IPS DF 6.9 (cell line): ENCODE data around the gene IQGAP1.
"Not testable (repeated sequence)": the region's sequence is repeated elsewhere in the genome, so short reads cannot be mapped to it uniquely, and the experiment has no call there.

ENCODE experiments used
- DNase-seq: peaks from one replicate; pipeline ENCODE4 v3.0.0-alpha.2; 2013; ENCODE audit warnings: low read depth, low spot score
- H3K27ac ChIP-seq: one replicate; pipeline ENCODE4 v1.5.1; 2013; ENCODE audit warnings: low read length, control low read depth
- H3K27me3 ChIP-seq: 2 replicates; pipeline ENCODE4 v1.6.1; 2013; ENCODE audit warnings: mild to moderate bottlenecking, low read length; ENCODE audit not compliant: control insufficient read depth, insufficient read depth
- H3K36me3 ChIP-seq: 2 replicates; pipeline ENCODE4 v1.6.1; 2013; ENCODE audit warnings: low read length; ENCODE audit not compliant: control insufficient read depth, insufficient read depth
- H3K4me1 ChIP-seq: 2 replicates; pipeline ENCODE4 v1.6.1; 2013; ENCODE audit warnings: low read length; ENCODE audit not compliant: control insufficient read depth, insufficient read depth
- H3K4me3 ChIP-seq: 2 replicates; pipeline ENCODE4 v1.5.1; 2013; ENCODE audit warnings: mild to moderate bottlenecking, low read length
- H3K9me3 ChIP-seq: 2 replicates; pipeline ENCODE4 v1.6.1; 2013; ENCODE audit warnings: low read length, inconsistent platforms; ENCODE audit not compliant: control insufficient read depth, insufficient read depth
- WGBS: extraction: QIAGEN DNeasy Blood & Tissue Kit; methylation state at CpG from one replicate; pipeline ENCODE4 v1.1.7; 2013; ENCODE audit warnings: mixed read lengths, missing lambda C conversion rate; ENCODE audit not compliant: insufficient read length, insufficient coverage; 5-methylcytosine and 5-hydroxymethylcytosine counted together

The IQGAP1 gene

DNA sequence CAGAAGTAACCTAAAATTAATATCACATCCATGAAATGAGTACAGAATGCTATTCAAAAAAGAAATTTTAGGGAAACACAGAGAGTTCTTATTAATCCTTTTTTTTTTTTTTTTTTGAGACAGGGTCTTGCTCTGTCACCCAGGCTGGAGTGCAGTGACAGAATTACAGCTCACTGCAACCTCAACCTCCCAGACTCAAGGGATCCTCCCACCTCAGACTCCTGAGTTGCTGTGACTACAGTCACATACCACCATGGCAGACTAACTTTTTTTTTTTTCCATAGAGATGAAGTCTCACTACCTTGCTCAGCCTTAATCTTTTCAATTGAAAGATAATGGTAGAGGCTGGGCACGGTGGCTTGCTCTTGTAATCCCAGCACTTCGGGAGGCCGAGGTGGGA is 135.3 kb downstream of the IQGAP1 start:
- Histone ChIP-seq H3K27ac (no peak overlapping the region), H3K4me1 (no peaks in the 10 kb centered on the region), H3K4me3 (no peak overlapping the region), H3K9me3 (no peaks in the 10 kb centered on the region), H3K27me3 (no peaks in the 10 kb centered on the region; the same call in 1 of the 2 replicates), H3K36me3 (no peaks in the 10 kb centered on the region)
- DNase-seq: no peak
- no CpG with 5 or more reads among the region's 3 CpGs for WGBS

DNA sequence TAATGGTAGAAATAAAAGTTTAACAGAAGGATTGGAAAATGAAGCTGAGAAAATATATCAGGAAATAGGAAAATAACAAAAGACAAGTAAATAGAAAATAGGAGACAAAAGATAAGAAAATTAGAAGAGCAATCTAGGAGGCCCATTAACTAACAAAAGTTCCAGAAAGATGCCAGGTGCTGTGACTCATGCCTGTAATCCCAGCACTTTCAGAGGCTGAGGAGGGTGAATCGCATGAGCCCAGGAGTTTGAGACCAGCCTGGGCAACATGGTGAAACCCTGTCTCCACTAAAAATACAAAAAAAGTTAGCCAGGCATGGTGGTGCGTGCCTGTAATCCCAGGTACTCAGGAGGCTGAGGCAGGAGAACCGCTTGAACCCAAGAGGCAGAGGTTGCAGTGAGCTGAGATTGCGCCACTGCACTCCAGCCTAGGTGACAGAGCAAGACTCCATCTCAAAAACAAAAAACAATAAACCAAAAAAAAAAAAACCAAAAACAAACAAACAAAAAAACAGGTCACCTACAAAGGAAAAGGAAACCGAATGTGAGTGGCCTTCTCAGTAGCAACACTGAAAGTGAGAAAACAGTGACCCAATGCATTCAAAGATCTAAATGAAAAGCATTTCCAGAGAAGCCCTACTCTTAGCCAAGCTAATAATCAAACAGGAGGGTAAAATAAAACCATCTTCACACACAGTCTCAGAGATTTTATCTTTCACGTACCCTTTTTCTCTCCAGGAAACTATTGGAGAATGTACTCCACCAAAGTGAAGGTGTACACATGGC is 136.2 kb downstream of the IQGAP1 start:
- H3K4me3 ChIP-seq, H3K4me1 ChIP-seq, DNase-seq, H3K27me3 ChIP-seq, H3K36me3 ChIP-seq, H3K9me3 ChIP-seq, H3K27ac ChIP-seq: not testable (repeated sequence)
- no CpG with 5 or more reads among the region's 6 CpGs for whole genome bisulfite sequencing

DNA sequence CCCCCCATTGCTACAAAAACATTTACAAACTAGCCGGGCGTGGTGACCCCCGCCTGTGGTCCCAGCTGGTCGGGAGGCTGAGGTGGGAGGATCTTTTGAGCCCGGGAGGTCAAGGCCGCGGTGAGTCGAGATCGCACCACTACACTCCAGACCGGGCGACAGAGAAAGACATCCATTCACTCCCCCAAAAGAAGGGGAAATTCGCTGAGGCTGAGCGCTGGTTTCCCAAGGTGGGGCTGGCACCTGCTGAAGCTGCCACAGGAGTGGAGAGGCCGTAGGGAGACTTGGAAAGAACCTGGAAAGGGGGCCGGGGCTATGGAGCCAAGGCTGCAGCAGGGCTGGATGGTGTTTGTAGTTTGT is 140.9 kb downstream of the IQGAP1 start:
- no peak overlapping the region for H3K27ac ChIP-seq
- no CpG with 5 or more reads among the region's 15 CpGs for whole genome bisulfite sequencing
- peak overlapping the region; percentile 40; the same call in 1 of the 2 replicates for H3K4me3 ChIP-seq
- no peaks in the 10 kb centered on the region for H3K36me3 ChIP-seq
- no peak for DNase-seq
- peaks cover 18% of the 10 kb centered on the region for H3K27me3 ChIP-seq
- H3K4me1 ChIP-seq: 0 out of 2 replicates have a peak, but pooled peaks cover 1% of the 10 kb centered on the region
- H3K9me3 ChIP-seq: no peaks in the 10 kb centered on the region

DNA sequence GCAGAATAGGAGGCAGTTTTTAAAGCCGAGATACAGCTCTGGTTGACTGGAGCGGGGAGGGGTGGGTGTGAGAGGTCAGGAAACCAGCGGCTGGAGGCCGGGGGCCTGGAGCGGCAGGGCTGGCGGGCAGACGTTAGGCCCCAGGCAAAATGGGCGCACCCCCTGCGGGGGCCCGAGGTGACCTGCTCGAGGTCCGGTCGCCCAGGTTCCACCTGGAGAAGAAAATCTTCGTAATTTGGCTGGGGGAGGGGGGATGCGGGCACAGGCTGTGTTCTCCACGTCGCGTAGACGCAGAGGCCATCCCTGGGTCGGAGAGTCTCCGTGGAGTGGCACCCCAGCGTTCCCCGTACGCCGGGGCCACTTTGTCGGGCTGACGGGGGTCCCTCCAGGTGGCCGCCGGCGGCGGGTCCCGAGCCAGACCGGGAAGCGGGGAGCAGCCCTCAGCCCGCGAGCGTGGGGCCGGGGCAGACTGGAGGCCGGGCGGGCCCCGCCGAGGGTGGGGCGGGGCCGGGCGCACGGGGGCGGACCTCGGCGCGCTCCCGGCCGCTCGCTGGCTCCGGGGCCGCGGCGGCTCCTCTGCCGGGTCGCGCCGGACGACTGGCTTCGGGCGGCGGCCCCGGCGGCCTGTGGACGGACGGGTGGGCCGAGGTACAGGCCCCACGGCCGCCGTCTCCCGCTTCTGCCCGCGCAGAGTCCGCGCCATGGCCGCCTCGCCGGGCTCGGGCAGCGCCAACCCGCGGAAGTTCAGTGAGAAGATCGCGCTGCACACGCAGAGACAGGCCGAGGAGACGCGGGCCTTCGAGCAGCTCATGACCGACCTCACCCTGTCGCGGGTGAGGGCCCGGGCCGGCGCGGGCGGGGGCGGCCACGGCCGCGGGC is 141.6 kb downstream of the IQGAP1 start, which contains the start of gene CRTC3:
TSS of gene CRTC3 (plus strand) at position 553 of the 879 bp plus-strand sequence. CDS start at position 702, 149 bp downstream.
- 0 out of 2 replicates have a peak, but pooled peaks cover 1% of the 10 kb centered on the region for H3K4me1 ChIP-seq
- peak within 1 kb of the TSS; percentile 40 for H3K4me3 ChIP-seq
- no CpG with 5 or more reads among the region's 104 CpGs for WGBS
- no peak for DNase-seq
- H3K36me3 ChIP-seq: no peaks in the 10 kb centered on the region
- no peaks in the 10 kb centered on the region for H3K9me3 ChIP-seq
- peaks cover 18% of the 10 kb centered on the region for H3K27me3 ChIP-seq
- H3K27ac ChIP-seq: no peak within 1 kb of the TSS

DNA sequence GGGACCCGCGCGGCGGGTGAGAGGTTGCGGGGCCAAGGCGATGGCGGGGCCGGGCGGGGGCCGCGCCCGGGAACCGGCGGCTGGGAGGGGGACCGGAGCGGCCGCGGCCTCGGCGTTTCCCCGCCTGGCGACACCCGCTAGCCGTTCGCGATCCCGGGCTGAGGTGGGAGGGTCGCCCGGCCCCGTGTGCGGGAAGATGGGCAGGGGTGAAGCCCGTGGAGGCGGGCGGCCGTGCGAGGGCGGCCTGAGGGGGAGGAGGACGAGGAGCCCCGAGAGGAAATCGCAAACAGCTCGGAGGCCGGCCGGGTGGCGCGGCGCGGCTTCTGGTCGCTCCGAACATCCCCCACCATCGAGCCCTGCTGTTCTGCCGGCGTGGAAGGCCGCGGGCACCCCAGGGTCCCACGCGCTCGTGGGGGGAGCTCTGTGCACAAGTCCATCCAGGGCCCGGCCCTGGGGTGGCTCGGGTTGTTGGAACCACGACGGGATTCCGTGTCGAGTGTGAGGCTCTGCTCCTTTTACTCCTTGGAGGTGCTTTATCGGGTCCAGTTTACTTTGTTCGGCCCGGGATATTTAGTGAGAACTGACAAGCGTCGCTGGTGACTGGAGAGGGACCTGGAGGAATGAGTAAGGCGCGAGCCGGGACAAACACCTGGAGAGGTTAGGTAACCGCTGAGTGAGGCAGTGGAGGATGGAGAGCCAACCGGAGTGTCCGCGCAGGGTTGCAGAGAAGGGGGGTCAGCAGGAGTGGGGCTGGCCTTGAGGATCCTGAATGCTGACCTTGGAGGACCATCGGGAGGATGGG is 142.4 kb downstream of the IQGAP1 start:
- H3K4me1 ChIP-seq: 0 out of 2 replicates have a peak, but pooled peaks cover 1% of the 10 kb centered on the region
- no peaks in the 10 kb centered on the region for H3K36me3 ChIP-seq

DNA sequence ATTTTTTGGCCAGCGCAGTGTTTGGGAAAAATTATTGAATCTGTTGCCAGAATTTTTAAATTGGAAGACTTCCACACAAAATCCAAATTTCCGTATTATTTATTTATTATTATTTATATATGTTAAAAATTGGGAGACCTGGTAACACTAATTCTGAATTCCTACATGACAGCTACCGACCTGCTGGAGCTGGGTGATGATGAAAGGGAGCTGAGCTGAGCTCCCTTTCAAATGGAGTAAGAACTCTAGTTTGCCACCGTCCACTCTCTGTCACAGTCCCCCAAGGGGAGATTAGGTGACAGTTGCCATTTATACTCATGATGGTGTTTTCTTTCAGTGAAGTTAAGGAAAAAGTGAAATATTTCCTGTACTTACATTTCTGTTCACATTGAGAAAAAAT is 143.1 kb downstream of the IQGAP1 start:
- Histone ChIP-seq H3K27me3 (peaks cover 18% of the 10 kb centered on the region), H3K4me3 (no peak overlapping the region), H3K4me1 (0 out of 2 replicates have a peak, but pooled peaks cover 1% of the 10 kb centered on the region), H3K9me3 (no peaks in the 10 kb centered on the region), H3K27ac (no peak overlapping the region), H3K36me3 (no peaks in the 10 kb centered on the region)
- no CpG with 5 or more reads among the region's 4 CpGs for WGBS
- DNase-seq: no peak

More for the DNA sequence above, 142.4 kb downstream of the IQGAP1 start:
- Histone ChIP-seq H3K4me3 (peak overlapping the region; percentile 40), H3K27ac (no peak overlapping the region), H3K9me3 (no peaks in the 10 kb centered on the region), H3K27me3 (peaks cover 18% of the 10 kb centered on the region)
- DNase-seq: peak; percentile 20
- no CpG with 5 or more reads among the region's 76 CpGs for WGBS

DNA sequence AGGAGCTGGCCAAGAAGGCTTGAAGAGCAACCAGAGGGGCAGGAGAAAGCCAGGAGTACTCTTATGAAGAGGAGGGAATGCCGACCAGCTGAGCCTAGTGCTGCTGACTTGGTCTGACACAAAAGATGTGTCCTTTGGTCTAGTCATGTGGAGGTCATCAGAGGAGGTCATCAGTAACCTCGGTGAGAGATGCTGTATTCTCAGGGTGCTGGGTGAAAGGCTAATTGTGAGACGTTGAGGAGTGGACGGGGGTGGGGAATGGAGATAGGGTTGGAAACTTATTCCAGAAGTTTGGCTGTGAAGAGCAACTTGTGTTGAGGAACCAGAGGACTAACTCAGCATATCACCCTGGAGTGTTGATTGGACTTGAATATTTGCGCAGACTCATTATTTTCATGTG is 147.2 kb downstream of the IQGAP1 start:
- Histone ChIP-seq H3K4me3 (no peak overlapping the region), H3K27me3 (peaks cover 9% of the 10 kb centered on the region), H3K9me3 (no peaks in the 10 kb centered on the region), H3K27ac (no peak overlapping the region), H3K36me3 (no peaks in the 10 kb centered on the region), H3K4me1 (peaks cover 2% of the 10 kb centered on the region; the same call in 1 of the 2 replicates)
- DNase-seq: no peak
- WGBS: 100% methylated on average over 2 of the region's 5 CpGs

DNA sequence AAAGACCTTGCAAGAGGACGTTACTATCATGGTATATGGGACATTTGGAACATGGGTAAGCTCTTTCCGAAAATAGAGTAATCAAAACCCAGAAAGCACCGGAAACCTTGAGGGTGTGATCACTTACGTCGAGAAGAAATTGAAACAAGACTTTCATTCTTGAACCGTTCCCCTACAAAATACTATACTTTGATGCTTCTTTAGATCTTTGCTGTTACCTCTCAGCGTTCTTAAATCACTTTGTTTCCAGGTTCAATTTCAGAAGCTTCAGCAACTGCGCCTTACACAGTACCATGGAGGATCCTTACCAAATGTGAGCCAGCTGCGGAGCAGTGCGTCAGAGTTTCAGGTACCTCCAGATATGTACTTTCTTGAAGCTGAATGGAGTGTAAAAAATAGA is 151.7 kb downstream of the IQGAP1 start:
- H3K4me1 ChIP-seq: peaks cover 2% of the 10 kb centered on the region; the same call in 1 of the 2 replicates
- H3K27ac ChIP-seq: no peak overlapping the region
- no peaks in the 10 kb centered on the region for H3K36me3 ChIP-seq
- DNase-seq: no peak
- no CpG with 5 or more reads among the region's 10 CpGs for WGBS
- no peak overlapping the region for H3K4me3 ChIP-seq
- no peaks in the 10 kb centered on the region for H3K27me3 ChIP-seq
- no peaks in the 10 kb centered on the region for H3K9me3 ChIP-seq

DNA sequence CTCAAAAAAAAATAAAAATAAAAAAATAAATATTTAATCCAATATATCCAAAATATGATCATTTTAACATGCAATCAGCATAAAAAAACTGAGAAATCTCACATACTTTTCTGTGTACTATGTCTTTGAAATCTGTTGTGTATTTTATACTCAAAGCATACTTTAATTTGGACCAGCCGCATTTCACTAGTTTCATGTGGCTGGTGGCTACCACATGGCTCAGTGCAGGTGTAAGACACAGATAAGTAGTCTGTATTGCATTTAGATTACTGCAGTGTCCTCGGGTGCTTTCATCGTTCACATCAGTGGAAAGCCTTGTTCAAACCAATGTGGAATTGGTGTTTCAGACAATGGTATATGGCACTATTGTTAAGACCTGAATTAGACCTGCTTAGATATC is 152.7 kb downstream of the IQGAP1 start:
- no peak for DNase-seq
- Histone ChIP-seq H3K4me1 (peaks cover 2% of the 10 kb centered on the region; the same call in 1 of the 2 replicates), H3K9me3 (no peaks in the 10 kb centered on the region), H3K4me3 (no peak overlapping the region), H3K27ac (no peak overlapping the region), H3K36me3 (no peaks in the 10 kb centered on the region), H3K27me3 (no peaks in the 10 kb centered on the region)
- no CpG with 5 or more reads among the region's 3 CpGs for WGBS

DNA sequence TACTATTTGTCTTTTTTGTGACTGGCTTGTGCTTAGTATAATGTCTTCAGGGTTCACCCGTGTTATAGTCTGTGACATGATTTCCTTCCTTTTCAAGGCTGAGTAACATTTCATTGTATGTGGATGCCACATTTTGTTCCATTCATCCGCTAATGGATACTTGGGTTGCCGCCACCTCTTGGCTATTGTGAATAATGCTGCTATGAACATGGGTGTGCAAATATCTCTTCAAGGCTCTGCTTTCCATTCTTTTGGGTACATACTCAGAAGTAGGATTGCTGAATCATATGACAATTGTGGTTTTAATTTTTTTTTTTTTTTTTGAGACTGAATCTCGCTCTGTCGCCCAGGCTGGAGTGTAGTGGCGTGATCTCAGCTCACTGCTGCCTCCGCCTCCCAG is 157.1 kb downstream of the IQGAP1 start:
- no CpG with 5 or more reads among the region's 7 CpGs for WGBS

More for the DNA sequence above, 157.1 kb downstream of the IQGAP1 start:
- DNase-seq: no peak
- H3K36me3 ChIP-seq: no peaks in the 10 kb centered on the region
- H3K4me1 ChIP-seq: no peaks in the 10 kb centered on the region
- H3K27me3 ChIP-seq: peaks cover 1% of the 10 kb centered on the region; the same call in 1 of the 2 replicates
- no peak overlapping the region for H3K4me3 ChIP-seq
- no peaks in the 10 kb centered on the region for H3K9me3 ChIP-seq
- H3K27ac ChIP-seq: no peak overlapping the region
